HL-60/S4 treated with retinoic acid at 250 ng/mL for 4 days and 3 days (cell line): ENCODE measurements around the gene GFER.

Experiments used
- in situ Hi-C: fragments of 300-500 bp; cut with MboI; formaldehyde crosslinking; loops from 2 replicates; pipeline ENCODE4 v1.7.0; 2022; ENCODE audit warnings: low sequenced_read_pairs

Gene GFER

GRCh38 chr16:2036200-2036966, 52.4 kb downstream of the GFER start:
- in situ Hi-C loops, result no loop called here

GRCh38 chr16:2037115-2037514, 53.1 kb downstream of the GFER start:
- in situ Hi-C loops, result no loop called here
